Endothelial cell of umbilical vein (primary cell): Measurements from ENCODE around the gene L1CAM. TPM values are rescaled to one million over a fixed set of nuclear protein-coding genes. Genes with fewer than 3 reads are reported as not detected.

ENCODE experiments used
- BruUV-seq: library from RNA; stranded (reverse); fragments of 400-500 nt; replicated peaks from 2 replicates; lab custom pipeline; 2021; lab: Mats Ljungman, UMichigan
- CTCF ChIA-PET: fragments of 300-600, 350-600 bp; sonication (Branson Sonifier 250); formaldehyde crosslinking; loops from one replicate; lab custom pipeline; 2021; ENCODE audit warnings: antibody characterized with exemption, inconsistent platforms; lab: Charles Lee
- POLR2A ChIA-PET: fragments of 300-600, 350-600 bp; sonication (Branson Sonifier 250); formaldehyde crosslinking; loops from one replicate; lab custom pipeline; 2021; ENCODE audit warnings: antibody characterized with exemption, inconsistent platforms; lab: Charles Lee
- DNase-seq: peaks from one replicate; pipeline ENCODE4 v3.0.0-alpha.2; 2011; ENCODE audit warnings: low read depth, low spot score
- FAIRE-seq: peaks from 2 replicates; lab custom pipeline; 2011; peaks lifted over from hg19 to GRCh38; lab: Jason Lieb, UNC
- H2AFZ ChIP-seq: 2 replicates; pipeline ENCODE4 v1.6.0; 2012; ENCODE audit warnings: low read depth, low read length, control low read depth, inconsistent platforms
- H3K27ac ChIP-seq: 2 replicates; pipeline ENCODE4 v1.5.1; 2011; ENCODE audit warnings: low read depth, mild to moderate bottlenecking, control low read depth, low read length, moderate library complexity; ENCODE audit not compliant: insufficient read depth
- H3K27me3 ChIP-seq, 2 experiments: 2 replicates each; pipeline versions ENCODE4 v1.6.0 to v1.6.1; 2011; ENCODE audit warnings: low read length in 2 of 2, mixed read lengths in 1 of 2; ENCODE audit not compliant: control insufficient read depth in 2 of 2, insufficient read depth in 2 of 2
- H3K36me3 ChIP-seq, 2 experiments: 2 replicates in 1 of 2; 3 replicates in 1 of 2; pipeline ENCODE4 v1.5.1; 2011; ENCODE audit warnings: low read length in 2 of 2, mild to moderate bottlenecking in 1 of 2, moderate library complexity in 1 of 2; ENCODE audit not compliant: control insufficient read depth in 2 of 2, insufficient read depth in 2 of 2; ENCODE audit errors: extremely low read depth in 1 of 2
- H3K4me1 ChIP-seq: 3 replicates; pipeline ENCODE4 v1.5.1; 2011; ENCODE audit warnings: mild to moderate bottlenecking, low read length; ENCODE audit not compliant: control insufficient read depth, insufficient read depth; ENCODE audit errors: extremely low read depth
- H3K4me2 ChIP-seq: 2 replicates; pipeline ENCODE4 v1.6.1; 2011; ENCODE audit warnings: low read length, control low read depth, mixed read lengths; ENCODE audit not compliant: insufficient read depth
- H3K4me3 ChIP-seq, 3 experiments: fragments of 200-600 bp in 1 of 3; sonication (generic), shearing (Covaris generic) in 1 of 3; replicated peaks in 1 of 3; 2 replicates each; pipeline ENCODE4 v1.5.1; 2011 to 2016; ENCODE audit warnings: control low read depth in 3 of 3, low read length in 3 of 3, mild to moderate bottlenecking in 2 of 3, inconsistent platforms in 1 of 3, low read depth in 1 of 3, moderate library complexity in 1 of 3; ENCODE audit not compliant: insufficient read depth in 1 of 3
- H3K79me2 ChIP-seq: 2 replicates; pipeline ENCODE4 v1.6.0; 2012; ENCODE audit warnings: low read length, inconsistent platforms; ENCODE audit not compliant: control insufficient read depth, insufficient read depth
- H3K9ac ChIP-seq: replicated peaks from 2 replicates; pipeline ENCODE3; 2011; ENCODE audit warnings: low read length, control low read depth; ENCODE audit not compliant: insufficient read depth; ENCODE audit errors: extremely low read depth
- H3K9me1 ChIP-seq: replicated peaks from 3 replicates; pipeline ENCODE4 v1.6.0; 2011; ENCODE audit warnings: mild to moderate bottlenecking, low read length; ENCODE audit not compliant: control insufficient read depth, insufficient read depth; ENCODE audit errors: extremely low read depth
- H3K9me3 ChIP-seq: replicated peaks from 2 replicates; pipeline ENCODE4 v1.5.1; 2012; ENCODE audit warnings: low read length, inconsistent platforms; ENCODE audit not compliant: control insufficient read depth, insufficient read depth
- H4K20me1 ChIP-seq: replicated peaks from 2 replicates; pipeline ENCODE3; 2011; ENCODE audit warnings: mild to moderate bottlenecking, low read length; ENCODE audit not compliant: control insufficient read depth, insufficient read depth; ENCODE audit errors: extremely low read depth
- CTCF ChIP-seq, 2 donors: IDR thresholded peaks; 1 replicate in 1 of 2; 2 replicates in 1 of 2; pipeline ENCODE4 v1.5.1; 2011; ENCODE audit warnings: low read length in 2 of 2, mild to moderate bottlenecking in 2 of 2, moderate library complexity in 2 of 2, control low read depth in 1 of 2, inconsistent platforms in 1 of 2, low read depth in 1 of 2; ENCODE audit not compliant: insufficient read depth in 1 of 2; ENCODE audit errors: extremely low read depth in 1 of 2
- EZH2 ChIP-seq: IDR thresholded peaks from 2 replicates; pipeline ENCODE4 v1.6.1; 2012; ENCODE audit warnings: borderline replicate concordance, low read depth, mild to moderate bottlenecking, moderate library complexity, low read length, inconsistent platforms; ENCODE audit not compliant: severe bottlenecking
- FOS ChIP-seq: IDR thresholded peaks from 2 replicates; pipeline ENCODE4 v1.6.1; 2011; ENCODE audit warnings: mild to moderate bottlenecking, low read length, moderate library complexity, borderline replicate concordance; ENCODE audit not compliant: insufficient read depth
- GATA2 ChIP-seq: IDR thresholded peaks from 2 replicates; pipeline ENCODE4 v1.7.0; 2011; ENCODE audit warnings: low read depth, mild to moderate bottlenecking, moderate library complexity, mixed read lengths, low read length; ENCODE audit not compliant: insufficient read length, insufficient read depth
- JUN ChIP-seq: IDR thresholded peaks from 2 replicates; pipeline ENCODE4 v1.6.1; 2011; ENCODE audit warnings: borderline replicate concordance, low read depth; ENCODE audit not compliant: insufficient read length, insufficient read depth
- MYC ChIP-seq: IDR thresholded peaks from one replicate; pipeline ENCODE4 v1.6.1; 2011; ENCODE audit warnings: mild to moderate bottlenecking, low read depth, low read length
- POLR2A ChIP-seq: IDR thresholded peaks from 2 replicates; pipeline ENCODE4 v1.6.1; 2012; ENCODE audit warnings: low read depth, mild to moderate bottlenecking, control low read depth, low read length
- POLR2AphosphoS5 ChIP-seq: IDR thresholded peaks from 2 replicates; pipeline ENCODE4 v1.6.1; 2012; ENCODE audit warnings: low read depth, mild to moderate bottlenecking, control low read depth, low read length, moderate library complexity; ENCODE audit not compliant: insufficient read depth
- dilution Hi-C: fragments of 300-500 bp; cut with MboI; formaldehyde crosslinking; loops from one replicate; pipeline ENCODE4 v1.15.0; 2019; ENCODE audit warnings: low sequenced_read_pairs; ENCODE audit not compliant: extremely low pct_ligation_motif_present
- intact Hi-C: fragments of 100-400 bp; cut with micrococcal nuclease; formaldehyde crosslinking; loops from one replicate; pipeline ENCODE4 v1.10.0; 2022
- polyA plus RNA-seq, 4 experiments: library from polyadenylated mRNA; depleted of rRNA in 3 of 4; stranded (reverse) in 3 of 4; unstranded in 1 of 4; fragments of >200 nt; gene quantifications; 2 replicates each; pipeline versions ENCODE4 v1.2.1 to v1.2.3, GENCODE V29; 2011 to 2012; ENCODE audit warnings: missing spikeins in 1 of 4
- total RNA-seq: library from RNA; stranded (reverse); gene quantifications from 2 replicates; pipeline ENCODE4 v1.2.3, GENCODE V29; 2021
- TF ChIP-seq, protein P1 (sequence below): IDR thresholded peaks from 2 replicates; pipeline ENCODE4 v1.6.1; 2011; ENCODE audit not compliant: insufficient read depth, insufficient read length

Gene L1CAM
- total and polyA plus RNA-seq, 2 donors (not counting 3 experiments of a cell fraction or from before 2014, with no cell fraction given): 0.01 TPM; not detected in 1

- Histone ChIP-seq H3K27ac (no peak overlapping the region), H3K4me1 (no peaks in the 10 kb centered on the region), H2AFZ (no peak overlapping the region), H3K9ac (no peak overlapping the region), H3K9me1 (no peaks in the 10 kb centered on the region), H3K79me2 (no peaks in the 10 kb centered on the region), H3K9me3 (no peaks in the 10 kb centered on the region), H3K4me3 (no peak overlapping the region), H4K20me1 (no peaks in the 10 kb centered on the region), H3K27me3 (no peaks in the 10 kb centered on the region), H3K36me3 (no peaks in the 10 kb centered on the region), H3K4me2 (no peak overlapping the region)
- no peak for FAIRE-seq
- ChIA-PET POLR2A (no interaction called here), CTCF (interaction anchor here (0.5 kb wide), 1 partner anchor 15 kb away, joined by 4 read pairs; no protein-coding TSS in a partner anchor)
- no peak for DNase-seq
- intact Hi-C loops (no loop called here), dilution Hi-C loops (no loop called here)
- TF ChIP-seq CTCF (IDR thresholded peaks at IDR 0.05; ENCODE audit: extremely low read depth in 1 of 2, insufficient read depth in 1 of 2, low read depth in 1 of 2, low read length in 2 of 2): no peak
- TF ChIP-seq, protein P1, sequence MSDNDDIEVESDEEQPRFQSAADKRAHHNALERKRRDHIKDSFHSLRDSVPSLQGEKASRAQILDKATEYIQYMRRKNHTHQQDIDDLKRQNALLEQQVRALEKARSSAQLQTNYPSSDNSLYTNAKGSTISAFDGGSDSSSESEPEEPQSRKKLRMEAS: no peak
- BruUV-seq: no TSS peak
Measured at GRCh38 chrX:153906126-153906917, 20.3 kb upstream of the L1CAM start.

GRCh38 chrX:153905481-153906095 is 19.6 kb upstream of the L1CAM start:
- no peak for DNase-seq
- Histone ChIP-seq H3K4me3 (no peak overlapping the region), H2AFZ (no peak overlapping the region), H3K9ac (no peak overlapping the region), H3K27me3 (no peaks in the 10 kb centered on the region), H4K20me1 (no peaks in the 10 kb centered on the region), H3K4me2 (no peak overlapping the region), H3K4me1 (no peaks in the 10 kb centered on the region), H3K9me3 (no peaks in the 10 kb centered on the region), H3K27ac (no peak overlapping the region), H3K36me3 (no peaks in the 10 kb centered on the region), H3K9me1 (no peaks in the 10 kb centered on the region), H3K79me2 (no peaks in the 10 kb centered on the region)
- dilution Hi-C loops (no loop called here), intact Hi-C loops (no loop called here)
- POLR2A ChIA-PET: no interaction called here
- FAIRE-seq: no peak
- TF ChIP-seq CTCF (IDR thresholded peaks at IDR 0.05; ENCODE audit: extremely low read depth in 1 of 2, insufficient read depth in 1 of 2, low read depth in 1 of 2, low read length in 2 of 2) (no peak), EZH2 (no peak), POLR2A (no peak), MYC (no peak), FOS (no peak), GATA2 (no peak), POLR2AphosphoS5 (no peak), JUN (no peak)
- TF ChIP-seq, protein P1: no peak
- no TSS peak for BruUV-seq
- CTCF ChIA-PET: no interaction called here
